ENCODE results near the gene CAMSAP1.

The CAMSAP1 gene

GRCh38 chr9:135813671-135814290 lies 93.6 kb downstream of the CAMSAP1 start:
- DNase-seq (ENCODE audit: low read depth), result no peak

DNA sequence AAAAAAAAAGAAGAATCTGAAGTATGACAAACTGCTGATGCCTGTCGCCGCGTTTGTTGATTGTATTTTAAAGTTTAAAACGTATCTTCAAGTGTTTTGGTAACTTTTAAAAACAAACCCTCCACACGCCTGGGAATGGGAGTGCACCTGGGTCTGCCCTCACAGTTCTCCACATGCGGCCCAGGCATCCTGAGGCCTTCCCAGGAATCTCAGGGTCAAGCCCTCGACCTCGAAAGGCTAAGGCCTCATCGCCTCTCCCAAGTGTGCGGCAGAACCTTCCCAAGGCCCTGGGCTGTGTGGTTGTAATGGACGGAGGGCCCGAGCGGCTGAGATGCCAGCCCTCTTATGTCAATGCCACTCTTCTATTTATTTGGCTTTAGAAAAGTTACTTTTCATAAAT lies 94.4 kb downstream of the CAMSAP1 start:
- no peak for DNase-seq (ENCODE audit: low read depth)

DNA sequence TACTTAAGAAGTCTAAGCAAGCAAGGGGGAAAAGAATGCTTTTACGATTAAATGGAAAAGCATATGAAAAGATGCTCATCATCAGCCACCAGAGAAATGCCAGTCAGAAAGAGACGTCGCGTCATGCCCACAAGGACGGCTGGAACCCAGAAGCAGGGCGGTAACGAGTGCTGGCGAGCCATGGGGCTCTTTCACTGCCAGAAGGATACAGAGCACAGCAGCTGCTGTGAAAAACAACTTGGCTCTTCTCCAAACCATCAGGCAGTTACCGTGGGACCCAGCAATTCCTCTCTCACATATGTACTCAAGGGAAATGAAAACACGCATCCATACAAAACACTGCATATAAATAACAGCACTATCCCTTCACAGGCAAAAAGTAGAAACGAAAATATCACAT lies 95.5 kb downstream of the CAMSAP1 start:
- no peak for DNase-seq (ENCODE audit: low read depth)

DNA sequence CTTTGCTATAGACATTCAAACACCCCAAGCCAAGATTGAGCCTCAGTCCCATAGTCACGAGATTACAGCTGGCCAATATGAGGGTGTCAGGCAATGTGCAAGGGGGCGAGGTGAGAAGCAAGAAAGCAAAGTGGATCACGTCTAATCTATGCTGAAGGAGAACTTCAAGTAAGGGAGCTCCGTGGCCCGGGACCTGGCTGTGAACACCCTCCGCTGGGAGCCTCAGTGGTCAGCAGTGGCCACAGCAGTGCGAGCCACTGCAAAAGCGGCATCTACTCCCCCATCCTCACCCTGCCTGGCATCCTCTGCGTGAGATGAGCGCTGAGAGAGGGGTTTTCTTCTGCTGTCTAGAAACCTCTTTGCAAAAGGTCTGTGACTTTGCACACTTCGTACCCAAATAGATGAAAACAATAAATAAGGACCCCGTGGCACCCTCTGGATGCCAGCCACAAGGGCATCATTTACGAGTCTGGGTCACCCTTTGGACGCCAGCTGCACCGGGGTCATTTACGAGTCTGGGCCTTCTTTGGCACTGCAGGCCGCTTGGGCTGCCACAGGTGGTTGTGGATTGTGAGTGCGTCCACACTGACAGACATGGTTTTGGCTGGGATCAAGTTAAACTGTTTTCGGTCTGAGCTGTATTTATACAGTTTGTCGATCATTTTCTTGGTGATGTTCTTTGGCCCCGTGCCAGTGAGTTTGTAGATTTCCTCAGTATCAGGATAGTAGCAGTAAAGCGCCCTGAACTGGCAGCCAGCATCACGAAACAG lies 96.4 kb downstream of the CAMSAP1 start:
- no peak for DNase-seq (ENCODE audit: low read depth)

GRCh38 chr9:135809166-135809565 lies 98.2 kb downstream of the CAMSAP1 start:
- peak; percentile 38 for DNase-seq (ENCODE audit: low read depth)

- DNase-seq (ENCODE audit: low read depth), result no peak
These were observed 101.8 kb downstream of the CAMSAP1 start for GRCh38 chr9:135805422-135806022.

GRCh38 chr9:135804581-135805421 lies 102.5 kb downstream of the CAMSAP1 start:
- no peak for DNase-seq (ENCODE audit: low read depth)

DNA sequence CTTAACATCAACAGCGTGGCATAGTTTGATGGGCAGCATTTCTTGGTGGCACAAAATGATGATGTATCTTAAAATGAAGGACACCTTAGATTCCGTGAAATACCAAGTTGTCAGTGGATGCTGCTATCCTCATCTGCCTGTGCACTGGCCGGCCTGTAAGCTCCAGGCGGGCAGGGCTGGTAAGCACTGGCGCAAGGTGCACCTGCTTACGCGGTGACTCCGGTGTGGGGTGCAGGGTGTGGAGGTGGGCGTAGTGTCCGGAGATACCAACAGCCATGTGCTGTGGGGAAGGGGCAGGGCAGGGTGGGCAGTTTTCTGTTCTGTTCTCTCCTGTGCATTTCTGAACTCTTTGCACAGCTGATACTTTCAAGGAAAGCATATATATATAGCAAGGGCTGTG lies 103.9 kb downstream of the CAMSAP1 start:
- DNase-seq (ENCODE audit: low read depth), result no peak

DNA sequence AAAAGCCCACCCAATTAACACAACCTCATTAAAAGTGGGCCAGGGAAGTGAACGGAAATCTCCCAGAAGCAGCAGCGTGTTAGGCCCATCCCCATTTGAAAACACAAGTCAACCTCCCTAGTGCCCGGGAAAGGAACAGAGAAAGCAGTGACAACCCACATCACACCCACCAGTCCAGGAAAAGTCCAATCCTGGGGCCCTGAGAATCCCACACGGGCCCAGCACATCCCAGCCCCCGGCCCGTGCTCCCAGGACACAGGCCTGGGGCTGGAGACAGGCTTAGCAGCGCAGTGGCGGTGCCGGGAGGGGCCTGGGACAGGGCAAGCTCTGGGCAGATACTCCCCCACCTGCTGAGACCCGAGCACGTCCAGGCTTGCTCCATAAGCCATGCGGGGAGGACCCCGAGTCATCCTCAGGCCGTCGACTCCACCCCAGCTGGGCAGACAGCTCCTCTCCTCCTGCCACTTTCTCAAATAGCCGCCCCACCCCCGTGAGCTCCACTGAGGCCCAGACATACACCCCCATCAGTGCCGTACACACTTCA lies 104.4 kb downstream of the CAMSAP1 start:
- DNase-seq (ENCODE audit: low read depth), result no peak

DNA sequence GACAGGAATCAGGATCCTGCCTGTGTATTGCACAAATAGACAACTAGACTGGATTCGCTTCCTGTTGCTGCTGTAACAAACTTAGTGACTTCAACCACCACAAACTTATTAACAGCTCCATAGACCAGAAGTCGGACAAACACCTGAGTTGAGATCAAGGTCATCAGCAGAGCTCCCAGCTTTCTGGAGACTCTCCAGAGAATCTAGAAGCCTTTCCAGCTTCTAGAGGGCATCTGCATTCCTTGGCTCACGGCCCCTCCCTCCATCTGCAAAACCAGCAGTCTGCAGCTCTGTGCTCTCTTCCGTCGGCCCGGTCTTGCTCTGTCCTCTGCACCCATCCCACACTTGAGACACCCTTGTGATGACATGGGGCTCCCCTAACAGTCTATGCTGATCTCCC lies 106.3 kb downstream of the CAMSAP1 start:
- DNase-seq (ENCODE audit: low read depth), result no peak

DNA sequence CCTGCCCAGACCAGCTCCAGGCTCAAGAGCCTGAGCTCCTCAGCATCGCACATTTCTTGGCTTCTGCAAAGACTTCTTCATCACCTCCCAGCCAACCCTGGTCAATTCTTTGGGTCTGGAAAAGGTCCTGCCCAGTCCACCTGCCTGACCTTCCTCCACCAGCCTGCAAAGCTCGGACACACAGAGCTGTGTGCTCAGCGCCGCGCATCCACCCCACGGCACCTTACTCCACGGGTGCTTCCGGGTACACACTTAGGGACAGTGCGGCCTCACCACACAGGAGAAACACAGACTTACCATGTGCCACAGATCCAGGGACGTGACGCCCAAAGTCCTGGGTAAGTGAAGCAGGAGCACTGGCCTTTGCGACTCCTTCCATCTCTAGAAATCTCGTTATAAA lies 108.1 kb downstream of the CAMSAP1 start:
- no peak for DNase-seq (ENCODE audit: low read depth)

DNA sequence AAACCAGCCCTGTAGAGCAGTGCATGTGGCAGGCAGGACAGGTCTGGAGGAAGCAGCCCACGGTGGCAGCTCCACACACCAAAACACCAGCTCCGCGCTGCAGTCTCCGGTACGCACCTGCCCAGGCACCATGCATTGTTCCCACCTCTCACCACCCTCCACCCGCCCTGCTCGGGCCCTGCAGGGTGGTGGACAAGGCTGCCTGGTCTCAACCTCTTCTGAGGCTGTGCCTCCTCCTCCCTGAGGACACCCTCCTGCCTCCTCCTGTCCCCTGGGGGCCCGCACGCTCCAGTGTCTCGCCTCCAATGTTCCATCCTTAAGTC lies 109.1 kb downstream of the CAMSAP1 start:
- DNase-seq (ENCODE audit: low read depth), result no peak

GRCh38 chr9:135797507-135798262 lies 109.7 kb downstream of the CAMSAP1 start:
- no peak for DNase-seq (ENCODE audit: low read depth)

DNA sequence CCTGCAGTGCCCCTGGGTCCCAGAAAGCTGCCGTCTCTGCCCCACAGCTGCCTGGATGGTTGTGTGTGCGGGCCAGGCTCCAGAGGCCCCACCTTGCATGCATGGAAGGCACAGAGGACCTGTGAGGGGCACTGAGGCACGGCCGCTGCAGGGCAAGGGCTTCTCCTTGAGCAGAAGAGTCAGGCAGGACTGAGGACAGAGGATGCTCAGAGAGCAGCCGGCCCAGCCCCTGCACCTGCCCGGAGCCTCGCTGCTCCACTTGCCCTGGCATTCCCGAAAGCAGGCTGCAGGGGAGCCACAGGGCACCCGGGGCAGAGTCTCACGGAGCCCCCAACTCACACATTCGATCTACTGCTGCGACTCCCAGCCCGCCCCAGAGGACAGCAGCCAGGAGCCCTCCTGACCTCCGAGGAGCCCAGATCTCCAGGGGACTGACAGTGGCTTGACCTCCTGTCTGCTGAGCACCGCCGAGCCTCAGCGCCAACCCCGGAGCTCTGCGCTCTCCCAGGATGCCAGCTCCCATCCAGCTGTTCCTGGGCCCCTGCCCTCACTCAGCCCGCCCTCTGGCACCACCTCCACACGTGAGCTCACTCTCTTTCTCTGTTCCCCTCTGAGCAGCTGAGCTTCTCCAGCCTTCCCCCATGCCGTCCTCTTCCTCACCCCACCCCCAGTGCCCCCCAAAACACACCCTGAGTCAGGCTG lies 110.4 kb downstream of the CAMSAP1 start:
- no peak for DNase-seq (ENCODE audit: low read depth)

DNA sequence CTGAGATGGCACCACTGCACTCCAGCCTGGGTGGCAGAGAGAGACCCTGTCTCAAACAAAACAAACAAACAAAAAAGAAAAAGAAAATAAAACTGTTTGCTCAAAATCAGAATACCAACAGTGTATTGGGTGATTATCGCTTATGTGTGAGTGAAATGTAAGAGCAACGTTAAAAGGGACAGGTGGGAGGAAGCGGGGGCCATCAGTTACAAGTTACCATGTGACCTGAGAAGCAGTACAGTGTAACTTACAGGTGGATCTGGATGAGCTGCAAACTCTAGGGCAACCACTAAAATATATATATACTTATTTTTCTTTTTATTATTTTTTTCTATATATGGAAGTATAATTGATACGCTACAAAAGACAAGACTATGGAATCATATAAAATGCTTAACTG lies 112.0 kb downstream of the CAMSAP1 start:
- no peak for DNase-seq (ENCODE audit: low read depth)

GRCh38 chr9:135794361-135794885 lies 112.9 kb downstream of the CAMSAP1 start:
- no peak for DNase-seq (ENCODE audit: low read depth)

DNA sequence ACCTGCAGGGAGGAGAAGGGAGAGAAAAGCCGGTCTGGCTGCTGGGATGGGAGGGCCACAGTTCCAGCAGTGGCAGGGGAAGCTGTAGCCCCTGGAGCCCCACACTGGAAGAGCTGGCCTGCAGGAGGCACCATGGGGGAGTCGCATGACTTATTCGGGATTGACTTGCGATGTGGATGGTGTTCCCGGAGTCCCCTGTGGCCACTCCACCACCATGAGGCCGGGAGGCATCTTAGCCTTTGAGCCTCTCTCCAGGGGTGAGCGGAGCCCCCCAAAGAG lies 113.3 kb downstream of the CAMSAP1 start:
- DNase-seq (ENCODE audit: low read depth), result no peak

DNA sequence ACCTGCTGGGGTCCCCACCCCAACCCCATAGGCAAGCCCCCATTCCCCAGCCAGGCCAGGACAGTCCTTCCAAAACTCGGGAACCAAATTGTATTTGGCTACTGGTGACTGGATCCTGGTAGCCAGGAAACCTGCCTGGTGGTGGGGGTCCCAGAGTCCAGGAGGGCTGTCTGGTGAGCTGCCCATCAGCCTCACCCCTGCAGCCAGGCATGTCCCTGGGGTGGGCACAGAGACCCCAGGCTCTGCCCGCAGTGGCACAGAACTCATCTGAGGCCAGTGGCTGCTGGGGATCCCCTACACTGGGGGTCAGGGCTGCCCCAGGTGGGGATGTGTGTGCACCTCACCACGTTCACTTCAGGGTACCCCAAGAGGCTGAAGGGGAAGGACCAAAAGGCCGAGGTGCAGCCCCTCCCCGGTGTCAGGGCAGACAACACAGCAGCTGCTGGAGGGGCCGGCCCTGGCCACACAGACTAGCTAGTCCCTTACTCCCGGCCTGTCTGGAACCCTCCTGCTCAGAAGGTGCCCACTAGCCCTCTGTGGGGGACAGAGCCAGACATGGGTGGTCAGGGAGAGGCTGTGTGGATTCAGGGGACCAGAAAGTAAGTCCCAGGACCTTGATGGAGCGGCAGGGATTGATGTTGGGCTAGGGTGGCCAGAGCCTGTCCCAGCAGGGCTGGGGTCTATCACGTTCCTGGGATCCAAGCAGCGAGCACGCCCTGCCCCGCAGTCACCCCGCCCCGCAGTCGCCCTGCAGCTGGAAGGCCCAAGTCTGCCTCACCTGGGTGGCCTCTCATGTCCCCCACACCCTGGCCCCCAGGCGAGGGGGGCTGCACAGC lies 113.9 kb downstream of the CAMSAP1 start:
- no peak for DNase-seq (ENCODE audit: low read depth)

DNA sequence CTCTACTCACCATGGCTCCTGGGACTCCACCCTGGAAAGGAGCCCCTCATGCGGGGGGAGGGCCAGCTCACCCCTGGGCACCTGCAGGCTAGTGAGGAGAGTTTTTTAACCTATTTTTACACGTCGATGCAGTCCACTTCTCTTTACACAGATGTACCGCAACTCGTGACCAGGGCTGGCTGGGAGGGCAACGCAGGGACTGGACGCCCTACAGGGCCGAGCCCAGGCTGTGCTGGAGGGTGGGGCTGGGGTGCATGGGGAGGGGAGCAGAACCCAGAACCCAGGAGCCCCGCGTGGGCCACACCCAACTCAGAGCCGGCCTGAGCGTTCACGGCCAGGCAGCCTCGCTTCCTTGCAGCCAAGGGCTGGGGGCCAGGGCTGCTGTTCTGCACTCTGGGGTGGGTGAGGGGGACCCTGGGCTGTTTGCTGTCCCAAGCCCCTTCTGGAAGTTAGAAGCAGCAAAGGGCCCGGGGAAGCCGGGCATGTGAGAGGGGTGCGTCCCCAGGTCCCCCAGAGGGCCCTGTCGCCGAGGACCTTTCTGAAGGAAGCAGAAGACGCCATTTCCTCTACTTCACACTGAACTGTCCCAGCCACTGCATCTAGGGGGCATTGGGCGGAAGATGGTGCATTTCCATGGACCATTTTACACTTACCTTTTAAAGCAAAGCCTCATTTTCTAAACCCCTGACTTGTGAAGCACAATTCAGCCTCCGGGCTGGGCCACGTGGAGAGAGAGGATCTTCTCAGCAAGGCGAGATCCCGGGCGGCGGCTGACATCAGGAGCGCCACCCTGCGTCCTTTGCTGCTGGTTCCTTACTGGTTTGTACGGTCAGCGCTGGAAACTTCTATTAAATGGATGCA lies 114.8 kb downstream of the CAMSAP1 start:
- no peak for DNase-seq (ENCODE audit: low read depth)
